SK-N-SH (cell line): ENCODE data around the gene CHD2. TPM values are rescaled to one million over a fixed set of nuclear protein-coding genes. Genes with fewer than 3 reads are reported as not detected.

Source experiments
- CTCF ChIA-PET: fragments of 300-600, 350-600 bp; formaldehyde crosslinking; extraction: SDS; loops from one replicate; lab custom pipeline; 2021; lab: Yijun Ruan, JAX
- POLR2A ChIA-PET: fragments of 350-600 bp; sonication (Branson Sonifier 250); formaldehyde crosslinking; extraction: SDS; loops from one replicate; lab custom pipeline; 2020; ENCODE audit warnings: antibody characterized with exemption, inconsistent platforms; lab: Yijun Ruan, JAX
- DNase-seq: peaks from one replicate; pipeline ENCODE4 v3.0.0; 2012
- H2AFZ ChIP-seq: fragments of 200-600 bp; sonication (generic); 2 replicates; pipeline ENCODE4 v1.8.1; 2016; ENCODE audit warnings: antibody characterized with exemption, mild to moderate bottlenecking, low read depth
- H3F3A ChIP-seq: fragments of 200-600 bp; sonication (generic); replicated peaks from 2 replicates; pipeline ENCODE3; 2016; ENCODE audit warnings: antibody characterized with exemption, mild to moderate bottlenecking; ENCODE audit not compliant: insufficient read depth
- H3K27ac ChIP-seq, 2 experiments: fragments of 200-500 bp in 1 of 2; fragments of 200-600 bp in 1 of 2; sonication (Bioruptor generic) in 1 of 2; sonication (generic), shearing (Covaris generic) in 1 of 2; 2 replicates each; pipeline versions ENCODE4 v1.5.1 to v1.6.1; 2014 to 2016; ENCODE audit warnings: low read depth in 2 of 2, inconsistent platforms in 1 of 2, low read length in 1 of 2, mild to moderate bottlenecking in 1 of 2, mixed read lengths in 1 of 2
- H3K27me3 ChIP-seq: fragments of 200-600 bp; sonication (generic), shearing (Covaris generic); 2 replicates; pipeline ENCODE4 v1.6.1; 2016; ENCODE audit warnings: mixed run types; ENCODE audit not compliant: insufficient read depth
- H3K36me3 ChIP-seq, 2 experiments: fragments of 200-500 bp in 1 of 2; fragments of 200-600 bp in 1 of 2; sonication (Bioruptor generic) in 1 of 2; sonication (generic) in 1 of 2; replicated peaks in 1 of 2; 2 replicates each; pipeline versions ENCODE3 to v1.5.1; 2014 to 2016; ENCODE audit warnings: low read length in 1 of 2, mild to moderate bottlenecking in 1 of 2; ENCODE audit not compliant: insufficient read depth in 2 of 2, control insufficient read depth in 1 of 2
- H3K4me1 ChIP-seq, 2 experiments: fragments of 200-500 bp in 1 of 2; fragments of 200-600 bp in 1 of 2; sonication (Bioruptor generic) in 1 of 2; sonication (generic), shearing (Covaris generic) in 1 of 2; 2 replicates each; pipeline versions ENCODE4 v1.5.1 to v1.6.1; 2014 to 2016; ENCODE audit warnings: low read depth in 1 of 2, low read length in 1 of 2, mixed run types in 1 of 2; ENCODE audit not compliant: insufficient read depth in 2 of 2, control insufficient read depth in 1 of 2
- H3K4me2 ChIP-seq: fragments of 200-600 bp; sonication (generic), shearing (Covaris generic); 2 replicates; pipeline ENCODE4 v1.6.1; 2017; ENCODE audit warnings: mixed run types
- H3K4me3 ChIP-seq, 2 experiments: fragments of 200-500 bp in 1 of 2; fragments of 200-600 bp in 1 of 2; sonication (Bioruptor generic) in 1 of 2; sonication (generic), shearing (Covaris generic) in 1 of 2; 2 replicates each; pipeline versions ENCODE4 v1.5.1 to v1.8.1; 2014 to 2016; ENCODE audit warnings: low read depth in 2 of 2, inconsistent platforms in 1 of 2, low read length in 1 of 2, mild to moderate bottlenecking in 1 of 2, mixed read lengths in 1 of 2, moderate library complexity in 1 of 2
- H3K79me2 ChIP-seq: fragments of 200-600 bp; sonication (generic); 2 replicates; pipeline ENCODE4 v1.8.1; 2017; ENCODE audit warnings: mild to moderate bottlenecking; ENCODE audit not compliant: insufficient read depth
- H3K9ac ChIP-seq: fragments of 200-600 bp; sonication (generic); 2 replicates; pipeline ENCODE4 v1.6.1; 2017; ENCODE audit warnings: mixed run types
- H3K9me2 ChIP-seq: fragments of 200-600 bp; sonication (generic); 2 replicates; pipeline ENCODE4 v1.6.1; 2017; ENCODE audit warnings: mixed run types
- H3K9me3 ChIP-seq: fragments of 200-600 bp; sonication (generic); 2 replicates; pipeline ENCODE4 v1.6.1; 2017; ENCODE audit warnings: mixed run types, mild to moderate bottlenecking, moderate library complexity
- H4K20me1 ChIP-seq: fragments of 200-600 bp; sonication (generic); 2 replicates; pipeline ENCODE4 v1.6.1; 2017; ENCODE audit warnings: mild to moderate bottlenecking, mixed run types; ENCODE audit not compliant: insufficient read depth
- CHD2 ChIP-seq: fragments of 150-350 bp; IDR thresholded peaks from 2 replicates; pipeline ENCODE4 v1.6.1; 2018; ENCODE audit warnings: low read length; ENCODE audit not compliant: partially characterized antibody
- FOXJ3 ChIP-seq: sonication (generic); formaldehyde crosslinking; IDR thresholded peaks from 2 replicates; pipeline ENCODE4 v1.5.1; 2020; ENCODE audit warnings: mild to moderate bottlenecking, missing genetic modification reagents
- GABPA ChIP-seq: IDR thresholded peaks from 2 replicates; pipeline ENCODE4 v1.4.0; 2012; ENCODE audit warnings: low read depth, mild to moderate bottlenecking
- MEF2A ChIP-seq: IDR thresholded peaks from 2 replicates; pipeline ENCODE4 v1.4.0; 2012; ENCODE audit warnings: low read depth, borderline replicate concordance
- NFIC ChIP-seq: IDR thresholded peaks from 2 replicates; pipeline ENCODE4 v1.4.0; 2012; ENCODE audit warnings: borderline replicate concordance
- NRF1 ChIP-seq: IDR thresholded peaks from 2 replicates; pipeline ENCODE4 v1.6.1; 2012; ENCODE audit warnings: low read depth, mild to moderate bottlenecking, low read length
- POLR2AphosphoS5 ChIP-seq: IDR thresholded peaks from 2 replicates; pipeline ENCODE4 v1.6.1; 2012; ENCODE audit warnings: low read depth, low read length
- RAD21 ChIP-seq: IDR thresholded peaks from 2 replicates; pipeline ENCODE4 v1.6.1; 2012; ENCODE audit warnings: mild to moderate bottlenecking, low read length
- RFX5 ChIP-seq: IDR thresholded peaks from 2 replicates; pipeline ENCODE4 v1.6.1; 2012; ENCODE audit warnings: mild to moderate bottlenecking, improper control_type of control experiment, low read length
- SIN3A ChIP-seq: IDR thresholded peaks from 2 replicates; pipeline ENCODE4 v1.6.1; 2012; ENCODE audit warnings: low read depth, mild to moderate bottlenecking, low read length, moderate library complexity, borderline replicate concordance
- SMC3 ChIP-seq: IDR thresholded peaks from 2 replicates; pipeline ENCODE4 v1.6.1; 2012; ENCODE audit warnings: low read depth, low read length, improper control_type of control experiment
- TAF1 ChIP-seq: IDR thresholded peaks from 2 replicates; pipeline ENCODE4 v1.6.1; 2012; ENCODE audit warnings: low read depth, mild to moderate bottlenecking, low read length, moderate library complexity, borderline replicate concordance
- TCF12 ChIP-seq: IDR thresholded peaks from 2 replicates; pipeline ENCODE4 v1.4.0; 2012
- TEAD4 ChIP-seq: IDR thresholded peaks from 2 replicates; pipeline ENCODE4 v1.4.0; 2012; ENCODE audit warnings: mild to moderate bottlenecking, borderline replicate concordance; ENCODE audit not compliant: insufficient read depth
- USF2 ChIP-seq: fragments of 150-350 bp; IDR thresholded peaks from 2 replicates; pipeline ENCODE4 v1.6.1; 2017; ENCODE audit warnings: antibody characterized with exemption, low read length, low read depth, borderline replicate concordance
- WGBS: methylation state at CpG from one replicate; pipeline ENCODE4 v1.1.6; 2017; ENCODE audit warnings: low lambda C conversion rate; 5-methylcytosine and 5-hydroxymethylcytosine counted together
- polyA plus RNA-seq, 3 experiments: library from polyadenylated mRNA; depleted of rRNA; stranded (reverse); fragments of >200 nt; gene quantifications; 2 replicates each; pipeline ENCODE4 v1.2.3, GENCODE V29; 2012
- TF ChIP-seq, protein P1 (sequence below): IDR thresholded peaks from 2 replicates; pipeline ENCODE4 v1.4.0; 2012; ENCODE audit warnings: low read depth, borderline replicate concordance
- TF ChIP-seq, protein P2 (sequence below): IDR thresholded peaks from 2 replicates; pipeline ENCODE4 v1.4.0; 2012; ENCODE audit warnings: low read depth
- TF ChIP-seq, protein P3 (sequence below): IDR thresholded peaks from 2 replicates; pipeline ENCODE4 v1.4.0; 2012; ENCODE audit warnings: low read depth, borderline replicate concordance

The CHD2 gene
- polyA plus RNA-seq, 1 of the 3 experiments (the other 2 are of a cell fraction), result 25.3 TPM

- no peak for TF ChIP-seq GABPA
- TF ChIP-seq POLR2AphosphoS5, result no peak
- TF ChIP-seq SIN3A, result no peak
- TF ChIP-seq, protein P1, sequence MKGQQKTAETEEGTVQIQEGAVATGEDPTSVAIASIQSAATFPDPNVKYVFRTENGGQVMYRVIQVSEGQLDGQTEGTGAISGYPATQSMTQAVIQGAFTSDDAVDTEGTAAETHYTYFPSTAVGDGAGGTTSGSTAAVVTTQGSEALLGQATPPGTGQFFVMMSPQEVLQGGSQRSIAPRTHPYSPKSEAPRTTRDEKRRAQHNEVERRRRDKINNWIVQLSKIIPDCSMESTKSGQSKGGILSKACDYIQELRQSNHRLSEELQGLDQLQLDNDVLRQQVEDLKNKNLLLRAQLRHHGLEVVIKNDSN, result no peak
- no peak for TF ChIP-seq TCF12
- no peak for TF ChIP-seq MEF2A
These were observed 125.5 kb downstream of the CHD2 start (continued) for GRCh38 chr15:93025625-93025982.

DNA sequence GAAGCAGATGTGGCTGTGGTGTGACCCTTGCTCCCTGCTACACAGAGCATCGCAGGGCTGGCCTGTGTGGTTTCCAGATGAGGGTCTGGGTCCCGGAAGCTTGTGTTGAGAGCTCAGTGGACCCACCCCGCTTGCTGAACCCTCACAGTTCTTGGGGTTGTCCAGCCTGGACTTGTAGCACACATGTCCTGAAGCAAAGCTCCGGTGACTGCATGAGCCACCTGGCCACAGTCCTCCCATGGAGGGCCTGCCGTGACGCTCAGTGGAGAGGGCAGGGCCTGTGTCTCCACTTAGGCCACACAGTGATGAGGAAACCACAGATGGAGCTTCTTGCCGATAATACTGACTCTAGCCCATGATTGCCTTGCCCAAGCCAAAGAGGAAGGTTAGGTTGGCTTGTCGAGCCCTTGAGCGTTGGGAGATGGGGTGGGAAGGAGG, 126.3 kb downstream of the CHD2 start:
- Histone ChIP-seq H3K4me2 (no peak overlapping the region), H3K4me1 (peaks cover 19 to 20% of the 10 kb centered on the region in 2 experiments; a peak in 3 of 4 replicates), H3K79me2 (peaks cover 17% of the 10 kb centered on the region), H2AFZ (no peak overlapping the region), H3K27me3 (no peaks in the 10 kb centered on the region), H3K4me3 (no peak overlapping the region), H3K36me3 (peaks cover 45 to 71% of the 10 kb centered on the region in 2 experiments), H3K9me2 (no peaks in the 10 kb centered on the region), H3K27ac (no peak overlapping the region), H4K20me1 (peaks cover 59% of the 10 kb centered on the region), H3K9ac (no peak overlapping the region), H3F3A (peaks cover 29% of the 10 kb centered on the region), H3K9me3 (no peaks in the 10 kb centered on the region)
- WGBS, result 99% methylated on average over 7 of the region's 9 CpGs
- DNase-seq, result no peak
- TF ChIP-seq CHD2 (no peak), NRF1 (no peak), TCF12 (no peak), TEAD4 (no peak), MEF2A (no peak), TAF1 (no peak), NFIC (no peak), RFX5 (no peak), FOXJ3 (CRISPR knock-in tag) (no peak), SMC3 (no peak), RAD21 (no peak), USF2 (no peak)
- TF ChIP-seq, protein P2, sequence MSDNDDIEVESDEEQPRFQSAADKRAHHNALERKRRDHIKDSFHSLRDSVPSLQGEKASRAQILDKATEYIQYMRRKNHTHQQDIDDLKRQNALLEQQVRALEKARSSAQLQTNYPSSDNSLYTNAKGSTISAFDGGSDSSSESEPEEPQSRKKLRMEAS, result no peak
- TF ChIP-seq, protein P3, sequence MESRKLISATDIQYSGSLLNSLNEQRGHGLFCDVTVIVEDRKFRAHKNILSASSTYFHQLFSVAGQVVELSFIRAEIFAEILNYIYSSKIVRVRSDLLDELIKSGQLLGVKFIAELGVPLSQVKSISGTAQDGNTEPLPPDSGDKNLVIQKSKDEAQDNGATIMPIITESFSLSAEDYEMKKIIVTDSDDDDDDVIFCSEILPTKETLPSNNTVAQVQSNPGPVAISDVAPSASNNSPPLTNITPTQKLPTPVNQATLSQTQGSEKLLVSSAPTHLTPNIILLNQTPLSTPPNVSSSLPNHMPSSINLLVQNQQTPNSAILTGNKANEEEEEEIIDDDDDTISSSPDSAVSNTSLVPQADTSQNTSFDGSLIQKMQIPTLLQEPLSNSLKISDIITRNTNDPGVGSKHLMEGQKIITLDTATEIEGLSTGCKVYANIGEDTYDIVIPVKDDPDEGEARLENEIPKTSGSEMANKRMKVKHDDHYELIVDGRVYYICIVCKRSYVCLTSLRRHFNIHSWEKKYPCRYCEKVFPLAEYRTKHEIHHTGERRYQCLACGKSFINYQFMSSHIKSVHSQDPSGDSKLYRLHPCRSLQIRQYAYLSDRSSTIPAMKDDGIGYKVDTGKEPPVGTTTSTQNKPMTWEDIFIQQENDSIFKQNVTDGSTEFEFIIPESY, result no peak
- CTCF ChIA-PET, result interaction anchor here (0.5 to 10.7 kb wide), 5 partner anchors 8 to 1093 kb away, joined by 3 to 191 read pairs (median 3); no protein-coding TSS in a partner anchor
- POLR2A ChIA-PET, result no interaction called here
